CD4-positive, alpha-beta T cell treated with Interleukin-10 for 1 hour (primary cell): ENCODE data around the gene TNFSF15.
A peak's percentile ranks its signal among the peaks of the same experiment; 100 is the strongest.
"Not testable (repeated sequence)": the region's sequence is repeated elsewhere in the genome, so short reads cannot be mapped to it uniquely, and the experiment has no call there.

Source experiments
- DNase-seq: peaks from one replicate; pipeline ENCODE4 v3.0.0-alpha.2; 2020

The TNFSF15 gene

GRCh38 chr9:114745879-114746550 lies 59.8 kb downstream of the TNFSF15 start:
- no peak for DNase-seq

GRCh38 chr9:114745108-114745848 lies 60.6 kb downstream of the TNFSF15 start:
- no peak for DNase-seq

- DNase-seq, result no peak
These were observed 62.4 kb downstream of the TNFSF15 start for GRCh38 chr9:114743446-114743845.

GRCh38 chr9:114742947-114743346 lies 62.9 kb downstream of the TNFSF15 start:
- no peak for DNase-seq

- not testable (repeated sequence) for DNase-seq
These were observed 64.3 kb downstream of the TNFSF15 start for GRCh38 chr9:114741521-114741920.

- DNase-seq, result peak; percentile 84
These were observed 67.1 kb downstream of the TNFSF15 start for GRCh38 chr9:114738581-114739316.

GRCh38 chr9:114737847-114738246 lies 68.0 kb downstream of the TNFSF15 start:
- DNase-seq, result no peak

- DNase-seq, result peak; percentile 18
These were observed 68.7 kb downstream of the TNFSF15 start for GRCh38 chr9:114737118-114737517.

GRCh38 chr9:114735704-114736103 lies 70.1 kb downstream of the TNFSF15 start:
- no peak for DNase-seq

- DNase-seq, result peak; percentile 32
These were observed 70.7 kb downstream of the TNFSF15 start for GRCh38 chr9:114735139-114735538.
